Upper lobe of right lung (tissue), 1 donor: ENCODE results near the gene PLSCR4. TPM values are rescaled to one million over a fixed set of nuclear protein-coding genes. Genes with fewer than 3 reads are reported as not detected.

ENCODE experiments used
- ATAC-seq: fragments of 200-7000 bp; cut with Tn5 transposase; one replicate; pipeline ENCODE4 v1.9.1; 2020; ENCODE audit warnings: mild to moderate bottlenecking, moderate library complexity
- DNase-seq: peaks from one replicate; pipeline ENCODE4 v3.0.0-alpha.2; 2020
- H3K27ac ChIP-seq: fragments of 200-600 bp; one replicate; pipeline ENCODE4 v1.8.0; 2022
- H3K27me3 ChIP-seq: fragments of 200-600 bp; one replicate; pipeline ENCODE4 v1.8.0; 2022; ENCODE audit warnings: mild to moderate bottlenecking
- H3K36me3 ChIP-seq: fragments of 200-600 bp; one replicate; pipeline ENCODE4 v1.8.0; 2022
- H3K4me1 ChIP-seq: fragments of 200-600 bp; one replicate; pipeline ENCODE4 v1.8.0; 2022
- H3K4me3 ChIP-seq: fragments of 200-600 bp; one replicate; pipeline ENCODE4 v1.8.0; 2022; ENCODE audit warnings: mild to moderate bottlenecking
- H3K9me3 ChIP-seq: fragments of 200-600 bp; one replicate; pipeline ENCODE4 v1.8.0; 2022
- CTCF ChIP-seq: fragments of 200-600 bp; IDR thresholded peaks from one replicate; pipeline ENCODE4 v1.8.0; 2022; ENCODE audit warnings: antibody characterized with exemption
- intact Hi-C: fragments of 100-400 bp; cut with DNase I; formaldehyde crosslinking; loops from one replicate; pipeline ENCODE4 v1.11.0; 2022
- total RNA-seq: library from RNA; stranded (reverse); fragmentation: NEBNext Ultra II Directional; extraction: Animal tissue kit (Norgen Biotek cat#: 25700); gene quantifications from one replicate; pipeline ENCODE4 v1.2.1, GENCODE V29; 2021
- donor health status: DM: no; HTN: yes; CAD: no; lungs with severe emphysema.

Gene PLSCR4
- total RNA-seq, 1 donor from 2014 or later = 84.1 TPM

DNA sequence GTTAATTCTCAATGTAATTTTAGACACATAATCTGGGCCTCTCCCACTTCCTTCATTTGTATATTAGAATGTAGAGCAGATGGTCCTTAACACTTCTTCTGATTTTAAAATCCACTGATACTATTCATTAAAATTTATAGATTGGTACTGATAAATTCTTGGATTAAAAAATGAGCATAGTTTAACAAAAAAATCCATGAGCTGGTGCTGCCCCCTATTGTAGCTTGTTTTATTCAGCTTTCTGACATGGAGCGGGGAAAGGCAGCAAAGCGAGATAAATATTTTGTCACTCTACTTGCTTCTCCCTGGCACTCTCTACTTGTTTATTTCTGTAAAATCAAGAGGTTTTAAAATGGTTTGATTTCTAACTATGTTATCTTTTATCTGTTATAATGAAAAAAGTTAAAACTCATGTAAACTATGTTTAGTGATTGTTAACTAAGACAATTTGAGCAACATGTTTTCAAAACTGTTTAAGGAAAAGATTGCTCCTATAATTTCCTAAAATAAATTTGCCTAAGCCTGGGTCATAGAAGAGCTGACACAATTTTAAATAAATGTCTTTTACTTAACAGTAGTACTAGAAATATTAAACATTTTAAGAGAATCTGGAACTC lies 63.5 kb downstream of the PLSCR4 start:
- DNase-seq = no peak
- no peak overlapping the region for H3K4me3 ChIP-seq
- intact Hi-C loops = no loop called here
- H3K4me1 ChIP-seq = no peaks in the 10 kb centered on the region
- no peak for ATAC-seq
- H3K27me3 ChIP-seq = no peaks in the 10 kb centered on the region
- H3K36me3 ChIP-seq = no peaks in the 10 kb centered on the region
- no peak overlapping the region for H3K27ac ChIP-seq
- H3K9me3 ChIP-seq = no peaks in the 10 kb centered on the region
- peak; percentile 53 for TF ChIP-seq CTCF

GRCh38 chr3:146184241-146185015 lies 66.5 kb downstream of the PLSCR4 start:
- TF ChIP-seq CTCF = no peak
- no peaks in the 10 kb centered on the region for H3K4me1 ChIP-seq
- intact Hi-C loops = no loop called here
- no peaks in the 10 kb centered on the region for H3K36me3 ChIP-seq
- DNase-seq (no peak), ATAC-seq (peak; percentile 52)
- H3K4me3 ChIP-seq = no peak overlapping the region
- H3K9me3 ChIP-seq = no peaks in the 10 kb centered on the region
- H3K27ac ChIP-seq = no peak overlapping the region
- H3K27me3 ChIP-seq = no peaks in the 10 kb centered on the region

DNA sequence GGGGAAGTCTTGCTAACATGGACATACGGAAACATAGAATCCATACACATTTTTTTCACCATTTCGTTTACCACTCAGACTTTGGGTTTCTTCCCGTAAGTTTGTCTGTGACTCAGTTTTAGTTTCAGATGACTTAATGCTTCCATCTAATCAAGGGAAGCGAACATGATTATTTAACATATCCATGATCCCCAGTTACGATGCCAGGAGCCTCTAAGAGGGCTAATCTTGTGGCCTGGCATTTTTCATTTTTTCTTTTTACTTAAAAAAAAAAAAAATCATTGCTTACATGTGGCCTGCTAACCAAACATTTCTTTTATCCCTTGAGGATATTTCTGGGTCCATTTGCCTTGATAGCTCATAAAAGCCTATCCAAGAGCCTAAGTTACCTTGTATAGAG lies 69.7 kb downstream of the PLSCR4 start:
- DNase-seq = no peak
- intact Hi-C loops = no loop called here
- no peaks in the 10 kb centered on the region for H3K4me1 ChIP-seq
- no peaks in the 10 kb centered on the region for H3K36me3 ChIP-seq
- ATAC-seq = no peak
- H3K27ac ChIP-seq = no peak overlapping the region
- H3K9me3 ChIP-seq = no peaks in the 10 kb centered on the region
- H3K4me3 ChIP-seq = no peak overlapping the region
- TF ChIP-seq CTCF = no peak
- H3K27me3 ChIP-seq = no peaks in the 10 kb centered on the region

GRCh38 chr3:146180376-146180775 lies 70.5 kb downstream of the PLSCR4 start:
- no peaks in the 10 kb centered on the region for H3K36me3 ChIP-seq
- H3K4me1 ChIP-seq = no peaks in the 10 kb centered on the region
- TF ChIP-seq CTCF = no peak
- intact Hi-C loops = no loop called here
- H3K27me3 ChIP-seq = no peaks in the 10 kb centered on the region
- DNase-seq (no peak), ATAC-seq (no peak)
- H3K9me3 ChIP-seq = no peaks in the 10 kb centered on the region
- H3K27ac ChIP-seq = no peak overlapping the region
- H3K4me3 ChIP-seq = no peak overlapping the region

DNA sequence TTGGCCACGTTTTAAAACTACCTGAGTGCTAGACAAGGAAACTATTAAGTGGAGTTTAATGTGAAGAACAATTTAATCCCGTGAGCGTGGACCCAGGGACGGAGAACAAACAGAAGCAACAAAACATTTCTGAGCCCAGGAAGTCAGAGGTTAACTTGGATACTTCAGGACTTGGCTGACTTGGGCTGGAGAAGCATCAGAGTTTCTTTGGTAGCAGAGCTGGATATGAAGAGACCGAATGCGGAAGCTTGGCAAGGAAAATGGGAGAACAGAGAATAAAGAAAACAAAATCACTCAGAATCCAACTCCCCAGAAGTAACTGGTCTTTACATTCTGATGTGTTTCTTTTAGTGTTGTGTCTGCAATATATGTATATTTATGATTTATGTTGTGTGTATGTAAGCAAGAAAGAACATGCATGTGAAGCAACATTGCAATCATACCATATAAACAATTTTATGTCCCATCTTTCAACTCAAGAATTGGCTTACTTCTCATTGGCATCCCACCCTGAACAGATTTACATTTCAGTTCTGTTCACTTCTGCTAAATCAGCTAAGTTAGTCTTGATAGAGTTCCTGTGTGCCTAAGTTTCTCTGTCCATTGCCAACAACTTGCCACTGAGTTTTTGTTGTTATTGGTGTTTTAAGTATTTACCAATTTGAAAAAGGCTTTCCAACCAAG lies 72.8 kb downstream of the PLSCR4 start:
- DNase-seq (no peak), ATAC-seq (no peak)
- intact Hi-C loops = no loop called here
- no peak overlapping the region for H3K4me3 ChIP-seq
- H3K4me1 ChIP-seq = no peaks in the 10 kb centered on the region
- H3K27ac ChIP-seq = no peak overlapping the region
- no peak for TF ChIP-seq CTCF
- no peaks in the 10 kb centered on the region for H3K9me3 ChIP-seq
- no peaks in the 10 kb centered on the region for H3K36me3 ChIP-seq
- H3K27me3 ChIP-seq = no peaks in the 10 kb centered on the region
